ENCODE measurements around the gene DNAJC10. TPM values are rescaled to one million over a fixed set of nuclear protein-coding genes. Genes with fewer than 3 reads are reported as not detected.
"Not testable (repeated sequence)": the region's sequence is repeated elsewhere in the genome, so short reads cannot be mapped to it uniquely, and the experiment has no call there.

DNAJC10 gene
- total RNA-seq, 1 donor from 2014 or later, result 141 TPM

- TF ChIP-seq CTCF (IDR thresholded peaks at IDR 0.05; ENCODE audit: unreplicated experiment), result no peak
- H3K27ac Mint-ChIP-seq, result no peak overlapping the region
- no peak overlapping the region for H3K4me3 Mint-ChIP-seq
- no peak for DNase-seq (ENCODE audit: low spot score in 2 of 2, unreplicated experiment in 2 of 2)
- H3K36me3 Mint-ChIP-seq, result peaks cover 4% of the 10 kb centered on the region
- H3K27me3 Mint-ChIP-seq (ENCODE audit: low read depth), result no peaks in the 10 kb centered on the region
- H3K9me3 Mint-ChIP-seq, result peaks cover 24% of the 10 kb centered on the region
- H3K4me1 Mint-ChIP-seq, result peaks cover 17% of the 10 kb centered on the region
Measured at GRCh38 chr2:182672466-182673165, 43.4 kb upstream of the DNAJC10 start.

- TF ChIP-seq CTCF (IDR thresholded peaks at IDR 0.05; ENCODE audit: unreplicated experiment), result no peak
- Mint-ChIP-seq H3K9me3 (peaks cover 9% of the 10 kb centered on the region), H3K27me3 (ENCODE audit: low read depth) (no peaks in the 10 kb centered on the region), H3K27ac (no peak overlapping the region), H3K36me3 (peaks cover 3% of the 10 kb centered on the region), H3K4me3 (no peak overlapping the region), H3K4me1 (peaks cover 1% of the 10 kb centered on the region)
- DNase-seq (ENCODE audit: low spot score in 2 of 2, unreplicated experiment in 2 of 2), result no peak
Measured at GRCh38 chr2:182680837-182681236, 35.2 kb upstream of the DNAJC10 start.

- DNase-seq (ENCODE audit: low spot score in 2 of 2, unreplicated experiment in 2 of 2), result no peak
- no peaks in the 10 kb centered on the region for H3K36me3 Mint-ChIP-seq
- H3K9me3 Mint-ChIP-seq, result no peaks in the 10 kb centered on the region
- TF ChIP-seq CTCF (IDR thresholded peaks at IDR 0.05; ENCODE audit: unreplicated experiment), result no peak
- H3K4me1 Mint-ChIP-seq, result peaks cover 1% of the 10 kb centered on the region
- H3K27me3 Mint-ChIP-seq (ENCODE audit: low read depth), result no peaks in the 10 kb centered on the region
- no peak overlapping the region for H3K4me3 Mint-ChIP-seq
- no peak overlapping the region for H3K27ac Mint-ChIP-seq
Measured at GRCh38 chr2:182682210-182682609, 33.8 kb upstream of the DNAJC10 start.

- Mint-ChIP-seq H3K4me3 (no peak overlapping the region), H3K4me1 (peaks cover 1% of the 10 kb centered on the region), H3K27ac (no peak overlapping the region), H3K9me3 (peaks cover 9% of the 10 kb centered on the region), H3K36me3 (no peaks in the 10 kb centered on the region), H3K27me3 (ENCODE audit: low read depth) (peaks cover 8% of the 10 kb centered on the region)
- TF ChIP-seq CTCF (IDR thresholded peaks at IDR 0.05; ENCODE audit: unreplicated experiment), result no peak
- no peak for DNase-seq (ENCODE audit: low spot score in 2 of 2, unreplicated experiment in 2 of 2)
Measured at GRCh38 chr2:182685559-182685958, 30.5 kb upstream of the DNAJC10 start.

GRCh38 chr2:182686763-182687162 lies 29.3 kb upstream of the DNAJC10 start:
- not testable (repeated sequence) for H3K4me3 Mint-ChIP-seq; H3K36me3 Mint-ChIP-seq; H3K9me3 Mint-ChIP-seq; H3K4me1 Mint-ChIP-seq; H3K27me3 Mint-ChIP-seq (ENCODE audit: low read depth); H3K27ac Mint-ChIP-seq; DNase-seq (ENCODE audit: low spot score in 2 of 2, unreplicated experiment in 2 of 2)

GRCh38 chr2:182694189-182694588 lies 21.9 kb upstream of the DNAJC10 start:
- H3K27ac Mint-ChIP-seq, result no peak overlapping the region
- TF ChIP-seq CTCF (IDR thresholded peaks at IDR 0.05; ENCODE audit: unreplicated experiment), result no peak
- no peak for DNase-seq (ENCODE audit: low spot score in 2 of 2, unreplicated experiment in 2 of 2)
- H3K9me3 Mint-ChIP-seq, result no peaks in the 10 kb centered on the region
- no peaks in the 10 kb centered on the region for H3K36me3 Mint-ChIP-seq
- peaks cover 4% of the 10 kb centered on the region for H3K27me3 Mint-ChIP-seq (ENCODE audit: low read depth)
- no peak overlapping the region for H3K4me3 Mint-ChIP-seq
- peaks cover 8% of the 10 kb centered on the region for H3K4me1 Mint-ChIP-seq
